GM23338 (cell line): ENCODE results near the gene BAIAP2. TPM values are rescaled to one million over a fixed set of nuclear protein-coding genes. Genes with fewer than 3 reads are reported as not detected.

Experiments used
- ATAC-seq: fragments of 200-7000 bp; cut with Tn5 transposase; 3 replicates; pipeline ENCODE4 v1.9.1; 2020
- DNase-seq: peaks from one replicate; pipeline ENCODE4 v3.0.0-alpha.2; 2015; ENCODE audit warnings: low spot score
- H2AFZ ChIP-seq: fragments of 200-600 bp; sonication (generic); 2 replicates; pipeline ENCODE4 v1.8.0; 2016; ENCODE audit warnings: antibody characterized with exemption, mild to moderate bottlenecking, moderate library complexity
- H3F3A ChIP-seq: fragments of 200-600 bp; sonication (generic); replicated peaks from 2 replicates; pipeline ENCODE4 v1.8.0; 2017; ENCODE audit warnings: antibody characterized with exemption, mixed run types, low read depth
- H3K27ac ChIP-seq: fragments of 200-600 bp; sonication (generic); 2 replicates; pipeline ENCODE4 v1.6.1; 2016; ENCODE audit warnings: low read depth
- H3K27me3 ChIP-seq: fragments of 200-600 bp; sonication (generic); 2 replicates; pipeline ENCODE4 v1.8.0; 2016; ENCODE audit warnings: mild to moderate bottlenecking, mixed run types, moderate library complexity; ENCODE audit not compliant: insufficient read depth
- H3K36me3 ChIP-seq: fragments of 200-600 bp; sonication (generic); 2 replicates; pipeline ENCODE4 v1.8.0; 2016; ENCODE audit warnings: mild to moderate bottlenecking; ENCODE audit not compliant: insufficient read depth
- H3K4me1 ChIP-seq: fragments of 200-600 bp; sonication (generic); 2 replicates; pipeline ENCODE4 v1.8.0; 2016; ENCODE audit warnings: mild to moderate bottlenecking, moderate library complexity; ENCODE audit not compliant: insufficient read depth
- H3K4me2 ChIP-seq: fragments of 200-600 bp; sonication (generic); 2 replicates; pipeline ENCODE4 v1.7.1; 2017; ENCODE audit warnings: mixed run types
- H3K4me3 ChIP-seq: fragments of 200-600 bp; sonication (generic); 2 replicates; pipeline ENCODE4 v1.6.1; 2016; ENCODE audit warnings: mixed run types
- H3K79me2 ChIP-seq: fragments of 200-600 bp; sonication (generic); replicated peaks from 2 replicates; pipeline ENCODE4 v1.8.0; 2017; ENCODE audit warnings: mild to moderate bottlenecking; ENCODE audit not compliant: insufficient read depth
- H3K9me2 ChIP-seq: fragments of 200-600 bp; sonication (generic); 2 replicates; pipeline ENCODE4 v1.8.0; 2017; ENCODE audit not compliant: insufficient read depth
- H4K20me1 ChIP-seq: fragments of 200-600 bp; sonication (generic); replicated peaks from 2 replicates; pipeline ENCODE4 v1.8.0; 2017; ENCODE audit warnings: mild to moderate bottlenecking; ENCODE audit not compliant: insufficient read depth
- H3K27ac Mint-ChIP-seq: 2 replicates; pipeline ENCODE4 v1.8.0; 2020; ENCODE audit warnings: inconsistent platforms, mild to moderate bottlenecking, moderate library complexity, mixed read lengths
- H3K27me3 Mint-ChIP-seq: 3 replicates; pipeline ENCODE4 v1.8.0; 2022; ENCODE audit warnings: low read depth, mild to moderate bottlenecking, moderate library complexity, mixed read lengths, inconsistent platforms; ENCODE audit not compliant: insufficient read depth, poor library complexity
- H3K36me3 Mint-ChIP-seq: 3 replicates; pipeline ENCODE4 v1.8.0; 2021; ENCODE audit warnings: low read depth, mild to moderate bottlenecking, inconsistent platforms, moderate library complexity, mixed read lengths
- H3K4me1 Mint-ChIP-seq: 3 replicates; pipeline ENCODE4 v1.8.0; 2020; ENCODE audit warnings: mild to moderate bottlenecking, inconsistent platforms, mixed read lengths
- H3K4me3 Mint-ChIP-seq: 3 replicates; pipeline ENCODE4 v1.8.0; 2021; ENCODE audit warnings: moderate library complexity, mild to moderate bottlenecking, inconsistent platforms, mixed read lengths
- H3K9me3 Mint-ChIP-seq: 3 replicates; pipeline ENCODE4 v1.8.0; 2020; ENCODE audit warnings: moderate library complexity, mild to moderate bottlenecking, inconsistent platforms, mixed read lengths
- CREB1 ChIP-seq: fragments of 250-450 bp; sonication (Bioruptor Pico); IDR thresholded peaks from 2 replicates; pipeline ENCODE4 v1.5.0; 2020; ENCODE audit warnings: low read depth, mild to moderate bottlenecking, moderate library complexity
- ZNF114 ChIP-seq: fragments of 250-450 bp; sonication (Bioruptor Pico); IDR thresholded peaks from 2 replicates; pipeline ENCODE4 v1.5.0; 2020; ENCODE audit warnings: mild to moderate bottlenecking, moderate library complexity
- polyA plus RNA-seq: library from polyadenylated mRNA; unstranded; fragments of >200 nt; fragmentation: Nextera tagmentation; extraction: Ambion mirVana; gene quantifications from 2 replicates; pipeline ENCODE4 v1.2.1, GENCODE V29; 2016
- total RNA-seq: library from RNA; depleted of rRNA; stranded (reverse); fragments of >200 nt; shearing (Covaris generic); gene quantifications from 2 replicates; pipeline ENCODE4 v1.2.3, GENCODE V29; 2014
- TF ChIP-seq, protein P1 (sequence below): fragments of 250-450 bp; sonication (Bioruptor Pico); IDR thresholded peaks from 2 replicates; pipeline ENCODE4 v1.5.0; 2020; ENCODE audit warnings: mild to moderate bottlenecking, moderate library complexity
- TF ChIP-seq, protein P2 (sequence below), 2 experiments: fragments of 200-600 bp in 1 of 2; sonication (generic) in 1 of 2; conservative IDR thresholded peaks; 2 replicates each; pipeline versions ENCODE4 v1.5.1 to v1.6.1; 2016 to 2017; ENCODE audit warnings: antibody characterized with exemption in 2 of 2, low read depth in 2 of 2, mild to moderate bottlenecking in 2 of 2, moderate library complexity in 1 of 2

The BAIAP2 gene
- total and polyA plus RNA-seq, 2 experiments from 2014 or later = 21.7 to 22.7 TPM

DNA sequence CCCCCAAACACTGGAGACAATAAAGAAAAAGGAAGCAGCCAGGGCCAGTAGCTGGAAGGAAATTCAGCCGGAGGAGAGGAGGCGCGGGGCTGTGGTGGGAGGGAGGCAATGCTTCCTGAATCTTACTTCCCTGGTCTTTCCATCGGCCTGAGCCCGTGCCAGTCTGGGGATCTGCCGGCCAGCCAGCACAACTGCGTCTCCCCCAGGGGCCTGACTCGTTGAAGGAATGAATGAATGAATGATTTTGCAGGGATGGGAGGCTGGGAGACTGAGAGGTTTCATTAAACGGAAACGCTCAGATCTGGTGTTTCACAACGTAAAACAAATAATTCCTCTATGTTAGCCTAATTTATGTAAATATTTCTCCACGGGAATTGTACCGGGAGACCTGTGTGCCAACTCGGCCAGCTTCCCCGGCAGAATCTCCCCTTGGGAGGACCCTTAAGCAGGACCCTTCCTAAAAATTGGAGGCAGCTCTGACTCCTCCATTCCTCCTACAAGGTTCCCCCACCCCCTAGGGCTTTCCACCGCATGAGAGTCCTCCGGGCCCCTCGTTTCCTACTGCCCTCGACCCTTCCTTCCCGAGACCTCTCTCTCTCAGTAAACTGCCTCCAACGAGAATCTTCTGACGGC lies 1.3 kb upstream of the BAIAP2 start (continued):
- TF ChIP-seq ZNF114 = no peak

DNA sequence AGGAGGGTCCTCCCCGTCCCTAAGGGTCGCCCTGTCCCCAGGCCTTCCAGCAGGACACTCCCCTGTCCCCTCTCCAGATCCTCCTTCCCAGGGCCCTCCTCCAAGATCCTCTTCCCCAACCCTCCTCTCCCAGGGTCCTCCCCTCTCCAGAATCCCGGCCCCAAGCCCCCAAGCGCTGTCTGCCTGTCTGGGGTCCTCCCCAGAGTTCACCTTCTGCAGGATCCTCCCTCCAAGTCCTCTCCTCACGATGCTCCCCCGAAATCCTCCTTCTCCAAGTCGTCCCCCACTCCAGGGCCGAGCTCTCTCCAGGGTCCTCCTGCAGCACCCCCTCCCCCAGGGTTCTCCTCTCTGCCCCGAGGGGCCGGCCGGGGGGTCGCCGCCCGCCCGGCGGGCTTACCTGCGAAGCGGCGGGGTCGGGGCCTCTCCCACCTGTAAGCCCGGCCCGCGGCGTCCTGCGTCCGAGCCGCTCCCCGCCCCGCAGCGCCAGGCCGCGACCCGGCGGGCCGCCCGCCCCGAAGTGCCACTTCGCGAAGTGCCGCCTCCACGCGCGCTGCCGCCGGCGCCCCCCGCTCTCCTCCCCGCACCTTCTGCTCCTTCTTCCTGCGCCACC lies 678 bp upstream of the BAIAP2 start:
- no peak for TF ChIP-seq CREB1
- TF ChIP-seq, protein P1, sequence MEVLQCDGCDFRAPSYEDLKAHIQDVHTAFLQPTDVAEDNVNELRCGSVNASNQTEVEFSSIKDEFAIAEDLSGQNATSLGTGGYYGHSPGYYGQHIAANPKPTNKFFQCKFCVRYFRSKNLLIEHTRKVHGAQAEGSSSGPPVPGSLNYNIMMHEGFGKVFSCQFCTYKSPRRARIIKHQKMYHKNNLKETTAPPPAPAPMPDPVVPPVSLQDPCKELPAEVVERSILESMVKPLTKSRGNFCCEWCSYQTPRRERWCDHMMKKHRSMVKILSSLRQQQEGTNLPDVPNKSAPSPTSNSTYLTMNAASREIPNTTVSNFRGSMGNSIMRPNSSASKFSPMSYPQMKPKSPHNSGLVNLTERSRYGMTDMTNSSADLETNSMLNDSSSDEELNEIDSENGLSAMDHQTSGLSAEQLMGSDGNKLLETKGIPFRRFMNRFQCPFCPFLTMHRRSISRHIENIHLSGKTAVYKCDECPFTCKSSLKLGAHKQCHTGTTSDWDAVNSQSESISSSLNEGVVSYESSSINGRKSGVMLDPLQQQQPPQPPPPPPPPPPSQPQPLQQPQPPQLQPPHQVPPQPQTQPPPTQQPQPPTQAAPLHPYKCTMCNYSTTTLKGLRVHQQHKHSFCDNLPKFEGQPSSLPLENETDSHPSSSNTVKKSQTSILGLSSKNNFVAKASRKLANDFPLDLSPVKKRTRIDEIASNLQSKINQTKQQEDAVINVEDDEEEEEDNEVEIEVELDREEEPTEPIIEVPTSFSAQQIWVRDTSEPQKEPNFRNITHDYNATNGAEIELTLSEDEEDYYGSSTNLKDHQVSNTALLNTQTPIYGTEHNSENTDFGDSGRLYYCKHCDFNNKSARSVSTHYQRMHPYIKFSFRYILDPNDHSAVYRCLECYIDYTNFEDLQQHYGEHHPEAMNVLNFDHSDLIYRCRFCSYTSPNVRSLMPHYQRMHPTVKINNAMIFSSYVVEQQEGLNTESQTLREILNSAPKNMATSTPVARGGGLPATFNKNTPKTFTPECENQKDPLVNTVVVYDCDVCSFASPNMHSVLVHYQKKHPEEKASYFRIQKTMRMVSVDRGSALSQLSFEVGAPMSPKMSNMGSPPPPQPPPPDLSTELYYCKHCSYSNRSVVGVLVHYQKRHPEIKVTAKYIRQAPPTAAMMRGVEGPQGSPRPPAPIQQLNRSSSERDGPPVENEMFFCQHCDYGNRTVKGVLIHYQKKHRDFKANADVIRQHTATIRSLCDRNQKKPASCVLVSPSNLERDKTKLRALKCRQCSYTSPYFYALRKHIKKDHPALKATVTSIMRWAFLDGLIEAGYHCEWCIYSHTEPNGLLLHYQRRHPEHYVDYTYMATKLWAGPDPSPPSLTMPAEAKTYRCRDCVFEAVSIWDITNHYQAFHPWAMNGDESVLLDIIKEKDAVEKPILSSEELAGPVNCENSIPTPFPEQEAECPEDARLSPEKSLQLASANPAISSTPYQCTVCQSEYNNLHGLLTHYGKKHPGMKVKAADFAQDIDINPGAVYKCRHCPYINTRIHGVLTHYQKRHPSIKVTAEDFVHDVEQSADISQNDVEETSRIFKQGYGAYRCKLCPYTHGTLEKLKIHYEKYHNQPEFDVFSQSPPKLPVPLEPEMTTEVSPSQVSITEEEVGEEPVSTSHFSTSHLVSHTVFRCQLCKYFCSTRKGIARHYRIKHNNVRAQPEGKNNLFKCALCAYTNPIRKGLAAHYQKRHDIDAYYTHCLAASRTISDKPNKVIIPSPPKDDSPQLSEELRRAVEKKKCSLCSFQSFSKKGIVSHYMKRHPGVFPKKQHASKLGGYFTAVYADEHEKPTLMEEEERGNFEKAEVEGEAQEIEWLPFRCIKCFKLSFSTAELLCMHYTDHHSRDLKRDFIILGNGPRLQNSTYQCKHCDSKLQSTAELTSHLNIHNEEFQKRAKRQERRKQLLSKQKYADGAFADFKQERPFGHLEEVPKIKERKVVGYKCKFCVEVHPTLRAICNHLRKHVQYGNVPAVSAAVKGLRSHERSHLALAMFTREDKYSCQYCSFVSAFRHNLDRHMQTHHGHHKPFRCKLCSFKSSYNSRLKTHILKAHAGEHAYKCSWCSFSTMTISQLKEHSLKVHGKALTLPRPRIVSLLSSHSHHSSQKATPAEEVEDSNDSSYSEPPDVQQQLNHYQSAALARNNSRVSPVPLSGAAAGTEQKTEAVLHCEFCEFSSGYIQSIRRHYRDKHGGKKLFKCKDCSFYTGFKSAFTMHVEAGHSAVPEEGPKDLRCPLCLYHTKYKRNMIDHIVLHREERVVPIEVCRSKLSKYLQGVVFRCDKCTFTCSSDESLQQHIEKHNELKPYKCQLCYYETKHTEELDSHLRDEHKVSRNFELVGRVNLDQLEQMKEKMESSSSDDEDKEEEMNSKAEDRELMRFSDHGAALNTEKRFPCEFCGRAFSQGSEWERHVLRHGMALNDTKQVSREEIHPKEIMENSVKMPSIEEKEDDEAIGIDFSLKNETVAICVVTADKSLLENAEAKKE (CRISPR knock-in tag) = no peak
- TF ChIP-seq, protein P2, sequence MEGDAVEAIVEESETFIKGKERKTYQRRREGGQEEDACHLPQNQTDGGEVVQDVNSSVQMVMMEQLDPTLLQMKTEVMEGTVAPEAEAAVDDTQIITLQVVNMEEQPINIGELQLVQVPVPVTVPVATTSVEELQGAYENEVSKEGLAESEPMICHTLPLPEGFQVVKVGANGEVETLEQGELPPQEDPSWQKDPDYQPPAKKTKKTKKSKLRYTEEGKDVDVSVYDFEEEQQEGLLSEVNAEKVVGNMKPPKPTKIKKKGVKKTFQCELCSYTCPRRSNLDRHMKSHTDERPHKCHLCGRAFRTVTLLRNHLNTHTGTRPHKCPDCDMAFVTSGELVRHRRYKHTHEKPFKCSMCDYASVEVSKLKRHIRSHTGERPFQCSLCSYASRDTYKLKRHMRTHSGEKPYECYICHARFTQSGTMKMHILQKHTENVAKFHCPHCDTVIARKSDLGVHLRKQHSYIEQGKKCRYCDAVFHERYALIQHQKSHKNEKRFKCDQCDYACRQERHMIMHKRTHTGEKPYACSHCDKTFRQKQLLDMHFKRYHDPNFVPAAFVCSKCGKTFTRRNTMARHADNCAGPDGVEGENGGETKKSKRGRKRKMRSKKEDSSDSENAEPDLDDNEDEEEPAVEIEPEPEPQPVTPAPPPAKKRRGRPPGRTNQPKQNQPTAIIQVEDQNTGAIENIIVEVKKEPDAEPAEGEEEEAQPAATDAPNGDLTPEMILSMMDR (conservative IDR thresholded peaks at IDR 0.05; ENCODE audit: low read depth in 2 of 2) = peak in 1 of 2 experiments; percentile 22; a peak in 1 of 4 replicates
- Mint-ChIP-seq H3K4me1 (peaks cover 35% of the 10 kb centered on the region), H3K27ac (no peak overlapping the region), H3K4me3 (peak overlapping the region; percentile 88), H3K27me3 (peaks cover 22% of the 10 kb centered on the region), H3K9me3 (no peaks in the 10 kb centered on the region), H3K36me3 (no peaks in the 10 kb centered on the region; the same call in 2 of the 3 replicates)
- Histone ChIP-seq H3K27ac (no peak overlapping the region), H2AFZ (peak overlapping the region; percentile 90), H3K4me2 (peak overlapping the region; percentile 90), H3F3A (no peaks in the 10 kb centered on the region), H3K36me3 (no peaks in the 10 kb centered on the region), H3K79me2 (peaks cover 35% of the 10 kb centered on the region), H3K27me3 (peaks cover 7% of the 10 kb centered on the region; the same call in 1 of the 2 replicates), H3K4me1 (peaks cover 17% of the 10 kb centered on the region; the same call in 1 of the 2 replicates), H4K20me1 (peaks cover 6% of the 10 kb centered on the region), H3K4me3 (peak overlapping the region; percentile 84), H3K9me2 (no peaks in the 10 kb centered on the region)
- no peak for DNase-seq
- ATAC-seq = peak; percentile 21
